ENCODE data around the gene CSGALNACT2.

- no peak for TF ChIP-seq CTCF (IDR thresholded peaks at IDR 0.05)
- TF ChIP-seq POLR2A (IDR thresholded peaks at IDR 0.05): no peak
These were observed 5.1 kb upstream of the CSGALNACT2 start for GRCh38 chr10:43132867-43133787.

All from thyroid gland (tissue), 4 donors.